HG03432 (cell line): ENCODE measurements around the gene YIF1A.

Experiments
- ATAC-seq: cut with Tn5 transposase; IDR thresholded peaks from one replicate; pipeline ENCODE4 v1.9.1; 2021; ENCODE audit warnings: mild to moderate bottlenecking, moderate library complexity; ENCODE audit not compliant: unreplicated experiment

The YIF1A gene

GRCh38 chr11:66288671-66289547 is at the start of gene YIF1A:
Gene YIF1A, minus strand, starts transcription at chr11:66289143. Its CDS starts 158 bp downstream, at chr11:66288985.
- peak; percentile 85 for ATAC-seq

- ATAC-seq, result no peak
Observed at GRCh38 chr11:66337103-66337899, 48.4 kb upstream of the YIF1A start.

- ATAC-seq, result peak; percentile 75
Observed at GRCh38 chr11:66336234-66337102, 47.5 kb upstream of the YIF1A start, which contains the start of gene RIN1. Gene RIN1, minus strand, starts transcription at chr11:66336434. Its CDS starts 32 bp downstream, at chr11:66336402.

GRCh38 chr11:66335531-66336233 is 46.7 kb upstream of the YIF1A start:
- no peak for ATAC-seq

GRCh38 chr11:66334605-66335442 is 45.9 kb upstream of the YIF1A start:
- ATAC-seq, result no peak

- ATAC-seq, result no peak
Observed at GRCh38 chr11:66333896-66334604, 45.1 kb upstream of the YIF1A start.

- no peak for ATAC-seq
Observed at GRCh38 chr11:66333220-66333877, 44.4 kb upstream of the YIF1A start.

GRCh38 chr11:66332371-66333219 is 43.7 kb upstream of the YIF1A start:
- no peak for ATAC-seq

GRCh38 chr11:66331542-66332370 is 42.8 kb upstream of the YIF1A start:
- ATAC-seq, result no peak

GRCh38 chr11:66330931-66331330 is 42.0 kb upstream of the YIF1A start:
- ATAC-seq, result no peak

- ATAC-seq, result no peak
Observed at GRCh38 chr11:66329165-66329673, 40.3 kb upstream of the YIF1A start.

- peak; percentile 70 for ATAC-seq
Observed at GRCh38 chr11:66328302-66329144, 39.6 kb upstream of the YIF1A start.

- ATAC-seq, result no peak
Observed at GRCh38 chr11:66328031-66328301, 39.0 kb upstream of the YIF1A start.

- no peak for ATAC-seq
Observed at GRCh38 chr11:66327171-66328030, 38.5 kb upstream of the YIF1A start.
